GM12878 (cell line): Measurements from ENCODE around the gene EPN3. TPM values are rescaled to one million over a fixed set of nuclear protein-coding genes. Genes with fewer than 3 reads are reported as not detected.

Experiments
- ATAC-seq: fragments of 200-7000 bp; cut with Tn5 transposase; 3 replicates; pipeline ENCODE4 v1.9.1; 2020; ENCODE audit warnings: mild to moderate bottlenecking, moderate library complexity
- BruUV-seq: library from RNA; stranded (reverse); fragments of 400-500 nt; replicated peaks from 2 replicates; lab custom pipeline; 2021; lab: Mats Ljungman, UMichigan
- CTCF ChIA-PET: fragments of 300-600 bp; sonication (Branson Sonifier 250); formaldehyde crosslinking; extraction: SDS; loops from one replicate; lab custom pipeline; 2021; ENCODE audit warnings: inconsistent platforms; lab: Yijun Ruan, JAX
- POLR2A ChIA-PET: fragments of 350-600 bp; formaldehyde crosslinking; extraction: SDS; loops from one replicate; lab custom pipeline; 2021; ENCODE audit warnings: inconsistent platforms; lab: Charles Lee
- RAD21 ChIA-PET: fragments of 300-600 bp; sonication (Branson Sonifier 250); formaldehyde crosslinking; loops from one replicate; lab custom pipeline; 2023; ENCODE audit warnings: antibody characterized with exemption; ENCODE audit not compliant: unreplicated experiment; lab: Charles Lee
- SMC1A ChIA-PET: fragments of 300-600 bp; sonication (Branson Sonifier 250); formaldehyde crosslinking; loops from one replicate; lab custom pipeline; 2023; ENCODE audit not compliant: unreplicated experiment, uncharacterized antibody; lab: Charles Lee
- DNase-seq: peaks from one replicate; pipeline ENCODE4 v3.0.0-alpha.2; 2011; ENCODE audit warnings: low read depth, low spot score
- FAIRE-seq: peaks from 3 replicates; lab custom pipeline; 2011; peaks lifted over from hg19 to GRCh38; lab: Jason Lieb, UNC
- H2AFZ ChIP-seq: 2 replicates; pipeline ENCODE4 v1.6.0; 2011; ENCODE audit warnings: low read depth, low read length, control low read depth; ENCODE audit not compliant: control insufficient read depth
- H3K27ac ChIP-seq: 2 replicates; pipeline ENCODE4 v1.5.1; 2011; ENCODE audit warnings: control low read depth; ENCODE audit not compliant: control insufficient read depth, insufficient read depth
- H3K27me3 ChIP-seq, 2 experiments: replicated peaks in 1 of 2; 2 replicates each; pipeline versions ENCODE4 v1.6.0 to v1.6.1; 2011; ENCODE audit warnings: low read length in 1 of 2; ENCODE audit not compliant: control insufficient read depth in 2 of 2, insufficient read depth in 2 of 2
- H3K36me3 ChIP-seq, 2 experiments: 2 replicates each; pipeline ENCODE4 v1.5.1; 2011; ENCODE audit warnings: low read length in 1 of 2; ENCODE audit not compliant: control insufficient read depth in 2 of 2, insufficient read depth in 2 of 2
- H3K4me1 ChIP-seq: 2 replicates; pipeline ENCODE4 v1.6.1; 2011; ENCODE audit warnings: mild to moderate bottlenecking, low read length, moderate library complexity, mixed read lengths; ENCODE audit not compliant: control insufficient read depth, insufficient read depth
- H3K4me2 ChIP-seq: 2 replicates; pipeline ENCODE4 v1.6.0; 2011; ENCODE audit warnings: control low read depth; ENCODE audit not compliant: control insufficient read depth, insufficient read depth
- H3K4me3 ChIP-seq: fragments of 200-600 bp; sonication (generic); 2 replicates; pipeline ENCODE4 v1.5.1; 2016
- H3K79me2 ChIP-seq: 2 replicates; pipeline ENCODE4 v1.6.0; 2011; ENCODE audit warnings: low read length; ENCODE audit not compliant: control insufficient read depth, insufficient read depth
- H3K9ac ChIP-seq: 2 replicates; pipeline ENCODE4 v1.8.0; 2011; ENCODE audit warnings: low read length, control low read depth, mixed read lengths; ENCODE audit not compliant: control insufficient read depth, insufficient read depth
- H3K9me3 ChIP-seq: replicated peaks from 3 replicates; pipeline ENCODE4 v1.5.1; 2011; ENCODE audit warnings: mild to moderate bottlenecking, low read length; ENCODE audit not compliant: control insufficient read depth, insufficient read depth
- H4K20me1 ChIP-seq: 2 replicates; pipeline ENCODE4 v1.6.0; 2011; ENCODE audit not compliant: control insufficient read depth, insufficient read depth
- CBFB ChIP-seq: IDR thresholded peaks from 2 replicates; pipeline ENCODE4 v1.6.1; 2016; ENCODE audit warnings: antibody characterized with exemption, low read depth
- EED ChIP-seq: sonication (generic); IDR thresholded peaks from 2 replicates; pipeline ENCODE4 v1.6.1; 2016; ENCODE audit warnings: antibody characterized with exemption, low read depth
- EGR1 ChIP-seq, 2 experiments: IDR thresholded peaks; 1 replicate in 1 of 2; 2 replicates in 1 of 2; pipeline ENCODE4 v1.6.1; 2011 to 2012; ENCODE audit warnings: low read depth in 2 of 2, low read length in 2 of 2, borderline replicate concordance in 1 of 2, mild to moderate bottlenecking in 1 of 2, moderate library complexity in 1 of 2
- ESRRA ChIP-seq: IDR thresholded peaks from 2 replicates; pipeline ENCODE4 v1.6.1; 2012; ENCODE audit warnings: mild to moderate bottlenecking, low read length, improper control_type of control experiment
- FOXM1 ChIP-seq: IDR thresholded peaks from 2 replicates; pipeline ENCODE4 v1.6.1; 2012; ENCODE audit warnings: low read depth, mild to moderate bottlenecking, inconsistent platforms, low read length, moderate library complexity
- GATAD2B ChIP-seq: fragments of 450-650 bp; conservative IDR thresholded peaks from 2 replicates; pipeline ENCODE4 v1.6.1; 2017; ENCODE audit warnings: low read depth, mild to moderate bottlenecking, moderate library complexity
- MTA2 ChIP-seq: fragments of 450-650 bp; IDR thresholded peaks from 2 replicates; pipeline ENCODE4 v1.6.1; 2016; ENCODE audit warnings: low read depth, mild to moderate bottlenecking, moderate library complexity
- NFIC ChIP-seq: IDR thresholded peaks from 2 replicates; pipeline ENCODE4 v1.6.1; 2012; ENCODE audit warnings: low read depth, mild to moderate bottlenecking, inconsistent platforms, low read length, moderate library complexity
- NFXL1 ChIP-seq: fragments of 450-650 bp; IDR thresholded peaks from 2 replicates; pipeline ENCODE4 v1.6.1; 2017; ENCODE audit warnings: antibody characterized with exemption, mild to moderate bottlenecking, borderline replicate concordance
- RCOR1 ChIP-seq: conservative IDR thresholded peaks from 2 replicates; pipeline ENCODE4 v1.6.1; 2012; ENCODE audit warnings: low read depth, low read length, improper control_type of control experiment
- RELA ChIP-seq: fragments of 450-650 bp; IDR thresholded peaks from 2 replicates; pipeline ENCODE4 v1.8.0; 2014; ENCODE audit warnings: borderline replicate concordance; ENCODE audit not compliant: partially characterized antibody
- ZNF622 ChIP-seq: fragments of 450-650 bp; IDR thresholded peaks from 2 replicates; pipeline ENCODE4 v1.6.1; 2017; ENCODE audit warnings: mild to moderate bottlenecking, inconsistent platforms
- WGBS: methylation state at CpG from one replicate; pipeline ENCODE4 v1.1.6; 2016; ENCODE audit warnings: low lambda C conversion rate; ENCODE audit not compliant: insufficient replicate concordance, insufficient coverage; ENCODE audit errors: missing lambda C conversion rate; 5-methylcytosine and 5-hydroxymethylcytosine counted together
- in situ Hi-C: fragments of 300-500 bp; cut with MboI; formaldehyde crosslinking; loops from 9 replicates; pipeline ENCODE4 v1.14.3; 2018; ENCODE audit warnings: mixed read lengths
- intact Hi-C: fragments of 100-400 bp; cut with micrococcal nuclease; formaldehyde crosslinking; loops from one replicate; pipeline ENCODE4 v1.14.2; 2022; ENCODE audit not compliant: unreplicated experiment
- polyA plus RNA-seq, 11 experiments: library from polyadenylated mRNA; depleted of rRNA in 4 of 11; unstranded in 6 of 11; stranded (reverse) in 5 of 11; fragments of >200 nt; fragmentation: Nextera tagmentation in 4 of 11; fragmentation: Illumina TruSeq in 1 of 11; extraction: Ambion mirVana in 4 of 11; extraction: Trizol in 1 of 11; gene quantifications; 1 replicate in 1 of 11; 2 replicates in 10 of 11; pipeline versions ENCODE4 v1.2.1 to v1.2.3, GENCODE V29; 2011 to 2016; ENCODE audit warnings: inconsistent platforms in 2 of 11, missing spikeins in 2 of 11, low read depth in 1 of 11
- total RNA-seq, 4 experiments: library from RNA; depleted of rRNA in 3 of 4; stranded (reverse); fragments of >200 nt in 3 of 4; fragmentation: Illumina TruSeq in 1 of 4; extraction: Trizol in 1 of 4; gene quantifications; 2 replicates each; pipeline versions ENCODE4 v1.2.1 to v1.2.3, GENCODE V29; 2013 to 2021
- TF ChIP-seq, protein P1 (sequence below): IDR thresholded peaks from 2 replicates; pipeline ENCODE4 v1.6.1; 2011; ENCODE audit warnings: borderline replicate concordance, low read depth, mild to moderate bottlenecking, moderate library complexity, mixed read lengths, low read length; ENCODE audit not compliant: insufficient read depth; ENCODE audit errors: extremely low read length
- TF ChIP-seq, protein P2 (sequence below): fragments of 450-650 bp; IDR thresholded peaks from 2 replicates; pipeline ENCODE4 v1.6.1; 2017; ENCODE audit warnings: low read depth, mild to moderate bottlenecking, moderate library complexity
- TF ChIP-seq, protein P3 (sequence below): IDR thresholded peaks from 2 replicates; pipeline ENCODE4 v1.6.1; 2012; ENCODE audit warnings: low read length, inconsistent platforms

The EPN3 gene
- total and polyA plus RNA-seq, 10 of the 15 experiments (the other 5 are each of a cell fraction or from before 2014, with no cell fraction given): 0.04 to 0.07 TPM; not detected in 8

DNA sequence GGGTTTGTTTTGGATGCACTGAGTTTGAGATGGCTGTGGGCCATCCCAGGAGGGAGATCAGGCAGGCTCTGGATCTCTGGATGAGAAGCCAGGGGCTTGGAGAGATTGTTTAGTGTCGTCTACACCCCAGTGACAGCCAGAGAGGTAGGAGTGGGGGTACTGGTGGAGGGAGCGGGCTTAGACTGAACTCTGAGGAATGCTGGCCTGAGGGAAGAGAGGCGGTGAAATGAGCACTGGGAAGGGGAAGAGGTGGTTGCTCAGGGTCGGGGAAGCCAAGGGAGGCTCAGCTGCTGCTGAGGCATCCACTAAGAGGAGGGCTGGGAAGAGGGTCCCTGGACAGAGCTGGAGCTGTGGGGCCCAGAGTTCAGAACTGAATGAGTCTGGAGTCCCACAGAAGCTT is 51.6 kb downstream of the EPN3 start:
- intact Hi-C loops: no loop called here
- Histone ChIP-seq H3K9me3 (no peaks in the 10 kb centered on the region), H3K27ac (no peak overlapping the region), H4K20me1 (no peaks in the 10 kb centered on the region), H3K36me3 (no peaks in the 10 kb centered on the region), H3K9ac (no peak overlapping the region), H2AFZ (no peak overlapping the region), H3K4me2 (no peak overlapping the region), H3K4me1 (no peaks in the 10 kb centered on the region), H3K27me3 (peaks cover 2 to 4% of the 10 kb centered on the region in 2 experiments; a peak in 2 of 4 replicates), H3K4me3 (no peak overlapping the region), H3K79me2 (no peaks in the 10 kb centered on the region)
- TF ChIP-seq FOXM1 (no peak), NFXL1 (no peak)
- TF ChIP-seq, protein P1, sequence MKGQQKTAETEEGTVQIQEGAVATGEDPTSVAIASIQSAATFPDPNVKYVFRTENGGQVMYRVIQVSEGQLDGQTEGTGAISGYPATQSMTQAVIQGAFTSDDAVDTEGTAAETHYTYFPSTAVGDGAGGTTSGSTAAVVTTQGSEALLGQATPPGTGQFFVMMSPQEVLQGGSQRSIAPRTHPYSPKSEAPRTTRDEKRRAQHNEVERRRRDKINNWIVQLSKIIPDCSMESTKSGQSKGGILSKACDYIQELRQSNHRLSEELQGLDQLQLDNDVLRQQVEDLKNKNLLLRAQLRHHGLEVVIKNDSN: no peak
- FAIRE-seq (no peak), ATAC-seq (no peak), DNase-seq (no peak)
- in situ Hi-C loops: no loop called here
- BruUV-seq: no TSS peak
- ChIA-PET POLR2A (no interaction called here), SMC1A (no interaction called here), CTCF (interaction anchor here (1.1 kb wide), 1 partner anchor 9 kb away, joined by 3 read pairs; no protein-coding TSS in a partner anchor), RAD21 (no interaction called here)
- 4% methylated on average over 4 of the region's 4 CpGs for WGBS

DNA sequence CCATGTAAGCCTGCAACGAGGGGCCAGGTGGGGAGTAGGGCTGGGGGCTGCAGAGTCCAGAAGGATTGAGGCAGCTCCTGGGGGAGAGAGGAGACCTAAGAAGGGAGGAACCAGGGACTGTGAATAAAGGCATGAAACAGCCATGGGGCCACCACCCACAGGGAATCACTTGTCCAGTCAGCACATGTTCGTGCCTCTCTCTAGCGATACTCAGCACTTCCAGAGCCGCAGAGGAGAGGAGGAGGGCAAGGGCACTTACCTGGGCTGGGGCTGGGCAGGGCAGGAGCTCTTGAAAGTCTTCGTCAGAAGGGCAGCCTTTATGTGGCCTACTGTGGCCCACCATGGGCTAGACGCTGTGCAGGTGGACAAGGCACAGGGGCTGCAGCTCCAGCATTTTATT is 52.2 kb downstream of the EPN3 start:
- no peak overlapping the region for H3K4me3 ChIP-seq
- ChIA-PET CTCF (interaction anchor here (1.0 to 1.1 kb wide), 2 partner anchors 9 to 28 kb away, joined by 3 read pairs; no protein-coding TSS in a partner anchor), SMC1A (no interaction called here), RAD21 (no interaction called here), POLR2A (no interaction called here)
- no peak overlapping the region for H3K4me2 ChIP-seq
- peaks cover 2 to 4% of the 10 kb centered on the region in 2 experiments; a peak in 2 of 4 replicates for H3K27me3 ChIP-seq
- no peaks in the 10 kb centered on the region for H3K79me2 ChIP-seq
- in situ Hi-C loops (no loop called here), intact Hi-C loops (no loop called here)
- no peak overlapping the region for H3K9ac ChIP-seq
- no TSS peak for BruUV-seq
- no peaks in the 10 kb centered on the region for H3K4me1 ChIP-seq
- no peak for ATAC-seq
- no peaks in the 10 kb centered on the region for H3K9me3 ChIP-seq
- H3K27ac ChIP-seq: no peak overlapping the region
- WGBS: 42% methylated on average over 6 of the region's 6 CpGs
- H3K36me3 ChIP-seq: no peaks in the 10 kb centered on the region
- H2AFZ ChIP-seq: no peak overlapping the region
- FAIRE-seq: no peak
- no peaks in the 10 kb centered on the region for H4K20me1 ChIP-seq
- DNase-seq: no peak
- TF ChIP-seq MTA2 (no peak), CBFB (no peak), RCOR1 (no peak), EED (no peak), EGR1 (IDR thresholded peaks at IDR 0.05; ENCODE audit: borderline replicate concordance in 1 of 2, low read depth in 2 of 2, low read length in 2 of 2) (no peak), ESRRA (no peak), RELA (no peak), ZNF622 (no peak), GATAD2B (no peak), NFIC (no peak)
- TF ChIP-seq, protein P2, sequence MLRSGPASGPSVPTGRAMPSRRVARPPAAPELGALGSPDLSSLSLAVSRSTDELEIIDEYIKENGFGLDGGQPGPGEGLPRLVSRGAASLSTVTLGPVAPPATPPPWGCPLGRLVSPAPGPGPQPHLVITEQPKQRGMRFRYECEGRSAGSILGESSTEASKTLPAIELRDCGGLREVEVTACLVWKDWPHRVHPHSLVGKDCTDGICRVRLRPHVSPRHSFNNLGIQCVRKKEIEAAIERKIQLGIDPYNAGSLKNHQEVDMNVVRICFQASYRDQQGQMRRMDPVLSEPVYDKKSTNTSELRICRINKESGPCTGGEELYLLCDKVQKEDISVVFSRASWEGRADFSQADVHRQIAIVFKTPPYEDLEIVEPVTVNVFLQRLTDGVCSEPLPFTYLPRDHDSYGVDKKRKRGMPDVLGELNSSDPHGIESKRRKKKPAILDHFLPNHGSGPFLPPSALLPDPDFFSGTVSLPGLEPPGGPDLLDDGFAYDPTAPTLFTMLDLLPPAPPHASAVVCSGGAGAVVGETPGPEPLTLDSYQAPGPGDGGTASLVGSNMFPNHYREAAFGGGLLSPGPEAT: no peak
- TF ChIP-seq, protein P3, sequence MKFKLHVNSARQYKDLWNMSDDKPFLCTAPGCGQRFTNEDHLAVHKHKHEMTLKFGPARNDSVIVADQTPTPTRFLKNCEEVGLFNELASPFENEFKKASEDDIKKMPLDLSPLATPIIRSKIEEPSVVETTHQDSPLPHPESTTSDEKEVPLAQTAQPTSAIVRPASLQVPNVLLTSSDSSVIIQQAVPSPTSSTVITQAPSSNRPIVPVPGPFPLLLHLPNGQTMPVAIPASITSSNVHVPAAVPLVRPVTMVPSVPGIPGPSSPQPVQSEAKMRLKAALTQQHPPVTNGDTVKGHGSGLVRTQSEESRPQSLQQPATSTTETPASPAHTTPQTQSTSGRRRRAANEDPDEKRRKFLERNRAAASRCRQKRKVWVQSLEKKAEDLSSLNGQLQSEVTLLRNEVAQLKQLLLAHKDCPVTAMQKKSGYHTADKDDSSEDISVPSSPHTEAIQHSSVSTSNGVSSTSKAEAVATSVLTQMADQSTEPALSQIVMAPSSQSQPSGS: no peak
